LHCN-M2 (cell line): Measurements from ENCODE around the gene ITGAD. TPM values are rescaled to one million over a fixed set of nuclear protein-coding genes. Genes with fewer than 3 reads are reported as not detected.
"Not testable (repeated sequence)": the region's sequence is repeated elsewhere in the genome, so short reads cannot be mapped to it uniquely, and the experiment has no call there.

Source experiments
- DNase-seq: peaks from one replicate; pipeline ENCODE4 v3.0.0-alpha.2; 2012; ENCODE audit warnings: low read depth
- total RNA-seq: library from RNA; depleted of rRNA; stranded (reverse); fragments of >200 nt; gene quantifications from 2 replicates; pipeline ENCODE4 v1.2.3, GENCODE V29; 2014

The ITGAD gene
- total RNA-seq, 1 experiment from 2014 or later: not detected

DNA sequence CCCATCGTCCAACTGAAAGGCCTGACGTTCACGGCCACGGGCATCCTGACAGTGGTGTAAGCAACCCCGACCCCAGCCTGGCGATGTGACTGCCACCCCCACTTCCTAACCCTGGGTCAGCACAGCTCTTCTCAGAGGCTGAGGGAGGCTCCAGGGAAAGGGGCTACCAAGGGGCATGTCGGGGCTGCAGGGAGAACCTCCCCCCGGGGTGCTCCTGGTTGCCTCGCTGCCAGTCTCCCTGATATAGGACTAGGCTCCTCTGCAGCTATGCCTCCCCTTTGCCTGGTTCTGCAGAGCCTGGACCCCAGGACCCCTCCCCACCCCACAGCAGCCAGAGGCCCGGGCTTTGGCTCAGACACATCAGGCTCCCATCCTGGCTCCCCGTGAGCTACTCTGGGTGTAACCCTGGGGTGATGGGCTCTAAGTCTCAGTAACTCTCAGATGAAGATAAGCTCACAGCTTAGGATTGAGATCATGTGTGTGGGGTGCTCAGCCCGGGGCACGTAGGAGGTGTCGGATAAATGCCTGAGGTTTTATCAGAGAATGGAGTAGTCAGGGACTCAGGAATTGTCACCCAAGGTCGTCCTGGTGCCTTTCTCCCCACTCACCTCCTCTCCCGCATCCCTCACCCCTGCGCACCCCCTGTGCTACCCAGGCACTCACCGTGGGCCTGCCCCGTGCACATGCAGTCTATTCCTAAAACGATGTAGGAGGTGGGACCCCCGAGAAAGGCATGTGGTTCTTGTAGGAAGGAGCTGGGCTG lies 10.6 kb downstream of the ITGAD start:
- DNase-seq: no peak

DNA sequence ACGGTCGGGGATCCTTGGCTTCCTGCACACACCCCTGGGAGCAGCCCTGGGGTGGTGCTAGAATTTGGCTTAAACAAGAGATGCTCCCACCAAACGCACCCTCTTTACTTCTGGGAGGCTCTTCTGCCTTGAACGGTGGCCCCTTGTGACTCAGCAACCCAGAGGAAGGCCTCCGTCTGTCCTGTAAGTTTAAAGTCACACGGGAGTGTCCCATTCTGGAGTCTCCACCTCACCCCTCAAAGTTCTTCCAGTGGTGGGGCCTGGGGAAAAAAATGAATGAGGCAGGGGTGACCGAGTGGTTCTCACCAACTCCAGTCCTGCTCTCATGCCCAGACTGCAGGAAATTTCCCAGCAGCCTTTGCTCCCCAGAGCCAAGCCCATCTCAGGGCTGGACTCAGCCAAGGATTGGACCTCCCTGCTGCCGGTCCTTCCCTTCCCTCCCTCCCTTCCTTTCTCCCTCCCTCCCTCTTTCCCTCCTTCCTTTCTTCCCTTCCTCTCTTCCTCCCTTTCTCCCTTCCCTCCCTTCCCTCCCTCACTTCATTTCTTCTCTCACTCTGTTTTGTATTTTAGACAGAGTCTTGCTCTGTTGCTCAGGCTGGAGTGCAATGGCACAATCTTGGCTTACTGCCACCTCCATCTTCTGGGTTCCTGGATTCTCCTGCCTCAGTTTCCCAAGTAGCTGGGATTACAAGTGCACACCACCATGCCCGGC lies 11.4 kb downstream of the ITGAD start:
- peak; percentile 37 for DNase-seq

DNA sequence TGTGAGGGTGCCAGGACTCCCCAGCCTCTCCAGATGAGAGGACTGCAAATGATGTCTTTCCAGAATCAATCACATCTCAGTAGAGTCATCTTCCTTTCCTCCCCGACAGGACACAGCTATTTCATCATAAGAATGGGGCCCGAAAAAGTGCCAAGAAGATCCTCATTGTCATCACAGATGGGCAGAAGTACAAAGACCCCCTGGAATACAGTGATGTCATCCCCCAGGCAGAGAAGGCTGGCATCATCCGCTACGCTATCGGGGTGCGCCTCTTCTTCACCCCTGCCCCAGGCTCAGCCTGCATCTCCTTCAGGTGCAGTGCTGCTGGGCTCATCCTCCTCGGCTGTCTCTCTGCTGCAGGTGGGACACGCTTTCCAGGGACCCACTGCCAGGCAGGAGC lies 14.3 kb downstream of the ITGAD start:
- DNase-seq: no peak

DNA sequence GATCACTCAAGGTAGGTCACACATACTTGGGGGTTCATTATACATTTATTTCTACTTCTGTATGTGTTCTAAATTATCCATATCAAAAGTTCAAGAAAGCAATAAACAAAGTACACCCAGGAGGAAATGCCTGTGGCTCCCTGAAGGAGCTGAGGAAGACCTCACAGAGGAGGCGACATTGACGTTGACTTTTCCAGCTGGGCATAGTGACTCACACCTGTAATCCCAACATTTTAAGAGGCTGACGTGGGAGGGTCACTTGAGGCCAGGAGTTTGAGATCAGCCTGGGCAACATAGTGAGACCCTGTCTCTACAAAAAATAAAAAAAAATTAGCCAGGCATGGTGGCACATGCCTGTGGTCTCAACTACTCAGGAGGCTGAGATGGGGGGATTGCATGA lies 16.3 kb downstream of the ITGAD start:
- DNase-seq: peak; percentile 10

DNA sequence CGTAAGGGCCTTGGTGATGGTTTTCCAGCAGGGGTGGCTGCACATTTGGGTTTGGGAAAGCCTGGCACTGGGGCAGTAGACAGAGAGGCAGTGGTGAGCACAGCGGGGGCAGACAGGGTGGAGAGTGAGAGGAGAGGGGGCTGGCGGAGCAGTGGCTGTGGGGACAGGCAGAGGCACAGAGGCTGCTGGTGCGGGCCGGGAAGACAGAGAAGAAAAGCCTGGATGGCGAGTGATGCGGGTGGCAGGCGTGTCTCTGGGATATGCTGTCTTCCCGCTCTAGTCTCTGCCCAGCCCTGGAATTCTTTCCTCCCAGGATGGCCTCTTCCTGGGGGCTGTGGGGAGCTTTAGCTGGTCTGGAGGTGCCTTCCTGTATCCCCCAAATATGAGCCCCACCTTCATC lies 16.9 kb downstream of the ITGAD start:
- no peak for DNase-seq

DNA sequence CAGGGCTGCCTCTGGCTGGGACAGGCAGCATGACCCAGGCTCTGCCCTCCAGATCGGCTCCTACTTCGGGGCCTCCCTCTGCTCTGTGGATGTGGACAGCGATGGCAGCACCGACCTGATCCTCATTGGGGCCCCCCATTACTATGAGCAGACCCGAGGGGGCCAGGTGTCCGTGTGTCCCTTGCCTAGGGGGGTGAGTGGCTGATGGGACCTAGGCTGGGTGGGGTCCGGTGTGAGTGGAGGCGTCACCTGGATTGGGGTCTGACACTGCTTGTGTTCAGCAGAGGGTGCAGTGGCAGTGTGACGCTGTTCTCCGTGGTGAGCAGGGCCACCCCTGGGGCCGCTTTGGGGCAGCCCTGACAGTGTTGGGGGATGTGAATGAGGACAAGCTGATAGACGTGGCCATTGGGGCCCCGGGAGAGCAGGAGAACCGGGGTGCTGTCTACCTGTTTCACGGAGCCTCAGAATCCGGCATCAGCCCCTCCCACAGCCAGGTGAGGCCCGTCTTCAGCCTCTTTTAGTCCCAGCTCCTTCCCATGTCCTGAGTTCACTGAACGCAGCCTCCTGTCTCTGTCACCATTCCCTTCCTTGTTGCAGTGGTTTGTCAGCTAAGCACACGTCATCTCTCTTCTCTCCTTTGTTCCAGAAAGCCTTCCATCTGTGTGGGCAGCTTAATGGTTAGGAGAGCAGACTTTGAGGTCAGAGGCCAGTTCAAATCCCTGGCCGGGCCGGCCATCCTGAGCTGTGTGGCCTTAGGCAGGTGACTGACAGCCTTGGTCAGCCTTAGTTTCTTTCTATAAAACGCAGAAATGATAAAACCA lies 18.1 kb downstream of the ITGAD start:
- no peak for DNase-seq

DNA sequence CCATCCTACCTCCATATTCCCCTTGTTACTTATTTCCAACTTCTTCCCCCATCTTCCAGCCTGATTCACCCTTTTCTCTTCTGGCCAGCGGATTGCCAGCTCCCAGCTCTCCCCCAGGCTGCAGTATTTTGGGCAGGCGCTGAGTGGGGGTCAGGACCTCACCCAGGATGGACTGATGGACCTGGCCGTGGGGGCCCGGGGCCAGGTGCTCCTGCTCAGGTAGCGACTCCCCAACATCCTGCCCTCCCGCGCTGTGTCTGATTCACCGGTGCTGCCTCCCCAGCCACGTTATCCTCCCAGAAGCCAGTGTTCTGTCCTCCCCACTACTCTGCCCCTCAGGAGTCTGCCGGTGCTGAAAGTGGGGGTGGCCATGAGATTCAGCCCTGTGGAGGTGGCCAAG lies 19.6 kb downstream of the ITGAD start:
- no peak for DNase-seq

DNA sequence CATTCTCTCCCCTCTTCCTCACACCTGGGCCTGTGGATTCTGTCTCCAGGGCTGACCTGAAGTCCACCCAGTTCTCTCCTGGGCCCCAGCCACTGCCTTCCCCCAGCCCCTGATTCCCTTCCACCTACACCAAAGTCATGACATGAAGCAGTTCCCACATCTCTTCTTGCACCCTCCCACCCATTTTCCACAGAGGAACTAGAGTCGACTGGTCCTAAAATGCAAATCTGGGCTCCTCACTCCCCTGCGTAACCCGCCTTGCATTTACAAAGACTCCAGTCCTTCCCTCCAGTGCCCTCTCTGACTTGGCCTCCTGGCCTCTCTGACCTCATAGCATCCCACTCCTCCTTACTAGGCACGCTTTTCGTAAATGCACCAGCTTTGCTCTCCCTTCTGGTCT lies 20.2 kb downstream of the ITGAD start:
- no peak for DNase-seq

DNA sequence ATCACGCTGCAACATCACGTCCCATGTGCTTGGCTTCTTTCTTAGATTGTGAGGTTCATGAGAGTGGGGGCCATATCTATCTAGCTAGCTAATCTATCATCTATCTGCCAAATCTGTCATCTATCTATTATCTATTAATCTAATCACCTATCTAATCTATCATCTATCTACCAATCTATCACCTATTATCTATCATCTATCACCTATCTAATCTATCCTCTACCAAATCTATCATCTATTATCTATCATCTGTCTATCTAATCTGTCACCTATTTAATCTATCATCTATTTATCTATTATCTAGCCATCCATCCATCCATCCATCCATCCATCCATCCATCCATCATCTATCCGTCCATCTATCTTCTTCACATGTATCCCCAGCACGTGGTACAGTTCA lies 20.8 kb downstream of the ITGAD start:
- no peak for DNase-seq

DNA sequence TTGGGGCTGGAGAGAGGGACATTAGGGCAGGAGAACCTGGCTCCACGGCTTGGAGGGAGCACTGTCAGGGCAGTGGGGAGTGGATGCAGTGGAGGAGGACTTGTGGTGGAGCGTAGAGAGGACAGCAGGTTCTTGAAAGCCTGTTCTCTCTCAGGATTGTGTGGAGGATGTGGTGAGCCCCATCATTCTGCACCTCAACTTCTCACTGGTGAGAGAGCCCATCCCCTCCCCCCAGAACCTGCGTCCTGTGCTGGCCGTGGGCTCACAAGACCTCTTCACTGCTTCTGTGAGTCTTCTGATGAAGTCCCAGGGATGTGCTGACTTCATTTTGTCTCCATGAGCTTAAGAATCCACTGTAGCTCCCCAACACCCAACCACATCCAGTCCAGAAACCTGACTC lies 21.6 kb downstream of the ITGAD start:
- no peak for DNase-seq

DNA sequence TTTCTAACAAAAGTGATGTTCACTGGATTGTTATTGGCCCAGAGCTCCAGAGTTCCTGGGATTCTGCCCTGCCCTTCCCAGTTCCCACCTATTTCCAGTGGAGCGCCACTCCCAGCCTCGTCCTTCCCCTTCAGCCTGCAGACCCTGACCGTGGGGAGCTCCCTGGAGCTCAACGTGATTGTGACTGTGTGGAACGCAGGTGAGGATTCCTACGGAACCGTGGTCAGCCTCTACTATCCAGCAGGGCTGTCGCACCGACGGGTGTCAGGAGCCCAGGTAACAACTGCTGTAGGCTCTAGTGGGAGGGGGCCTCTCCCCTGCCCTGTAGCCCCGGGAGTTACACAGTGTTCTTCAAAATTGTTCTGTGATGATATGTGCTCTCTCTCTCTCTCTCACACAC lies 23.2 kb downstream of the ITGAD start:
- DNase-seq: no peak

DNA sequence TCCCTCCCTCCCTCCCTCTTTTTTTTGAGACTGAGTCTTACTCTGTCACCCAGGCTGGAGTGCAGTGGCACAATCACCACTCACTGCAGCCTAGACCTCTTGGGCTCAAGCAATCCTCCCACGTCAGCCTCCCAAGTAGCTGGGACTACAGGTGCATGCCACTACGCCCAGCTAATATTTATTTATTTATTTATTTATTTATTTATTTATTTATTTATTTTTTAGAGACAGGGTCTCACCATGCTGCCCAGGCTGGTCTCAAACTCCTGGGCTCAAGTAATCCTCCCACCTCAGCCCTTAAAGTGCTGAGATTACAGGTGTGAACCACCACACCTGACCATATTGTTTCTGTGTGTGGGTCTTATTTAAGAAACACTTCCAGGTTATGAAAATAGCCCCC lies 23.9 kb downstream of the ITGAD start:
- DNase-seq: not testable (repeated sequence)

DNA sequence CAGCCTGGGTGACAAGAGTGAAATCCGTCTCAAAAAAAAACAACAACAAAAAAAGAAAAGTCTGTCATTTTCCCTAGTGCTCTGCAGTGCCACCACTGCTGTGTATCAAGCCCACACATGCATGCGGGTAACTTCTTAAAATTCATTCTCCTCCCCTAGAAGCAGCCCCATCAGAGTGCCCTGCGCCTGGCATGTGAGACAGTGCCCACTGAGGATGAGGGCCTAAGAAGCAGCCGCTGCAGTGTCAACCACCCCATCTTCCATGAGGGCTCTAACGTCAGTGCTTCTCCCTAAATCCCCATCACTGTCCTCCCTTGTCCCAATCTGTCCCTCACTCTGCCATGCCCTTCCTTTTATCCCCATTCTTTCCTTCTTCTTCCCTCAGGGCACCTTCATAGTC lies 24.8 kb downstream of the ITGAD start:
- DNase-seq: no peak

DNA sequence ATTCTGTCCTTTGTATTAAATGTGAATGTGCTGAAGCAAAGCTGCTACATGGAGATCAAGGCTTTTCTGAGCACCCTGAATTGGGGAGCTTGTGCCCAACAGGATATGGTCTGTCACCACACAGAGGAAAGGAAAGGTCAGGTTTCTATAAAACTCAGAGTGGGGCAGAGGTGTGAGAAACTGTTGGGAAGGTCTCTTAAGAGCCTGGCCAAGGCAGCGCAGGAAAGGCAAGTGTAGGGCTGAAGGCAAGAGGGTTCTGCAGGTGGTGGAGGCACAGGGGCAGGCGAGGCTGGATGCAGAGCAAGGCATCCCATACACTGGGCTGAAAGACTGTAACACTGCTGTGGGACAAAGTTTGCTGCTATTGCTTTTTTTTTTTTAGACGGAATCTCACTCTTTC lies 26.9 kb downstream of the ITGAD start:
- no peak for DNase-seq

DNA sequence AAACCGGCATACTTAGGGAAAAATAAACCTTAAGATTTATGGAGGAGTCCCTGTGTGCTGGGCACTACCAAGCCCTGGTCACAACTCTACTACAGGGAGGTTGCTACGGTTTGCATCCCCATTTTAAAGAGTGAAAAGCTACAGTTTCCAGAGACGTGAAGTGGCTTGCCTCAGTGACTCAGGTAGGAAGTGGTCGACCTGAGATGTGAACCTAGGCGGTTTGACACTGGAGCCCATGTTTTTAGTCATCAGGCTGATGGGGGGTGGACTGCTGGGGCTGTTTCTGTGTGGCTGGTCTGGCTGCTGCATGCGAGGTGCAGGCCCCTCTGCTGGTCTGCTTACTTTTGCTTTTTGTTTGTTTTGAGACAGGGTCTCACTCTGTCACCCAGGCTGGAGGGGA lies 28.5 kb downstream of the ITGAD start:
- DNase-seq: no peak

DNA sequence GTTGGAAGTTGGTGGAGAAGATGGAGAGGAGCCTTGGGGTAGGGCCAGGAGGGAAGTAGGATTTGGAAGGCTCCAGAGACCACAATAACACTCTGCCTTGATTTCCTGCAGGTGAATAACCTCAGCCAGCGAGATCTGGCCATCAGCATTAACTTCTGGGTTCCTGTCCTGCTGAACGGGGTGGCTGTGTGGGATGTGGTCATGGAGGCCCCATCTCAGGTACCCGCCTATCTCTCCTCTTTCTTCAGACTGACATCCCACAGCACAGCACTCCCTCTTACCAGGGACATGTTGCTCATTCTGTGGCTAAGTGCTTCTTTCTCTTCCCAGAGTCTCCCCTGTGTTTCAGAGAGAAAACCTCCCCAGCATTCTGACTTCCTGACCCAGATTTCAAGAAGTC lies 30.1 kb downstream of the ITGAD start:
- DNase-seq: no peak

DNA sequence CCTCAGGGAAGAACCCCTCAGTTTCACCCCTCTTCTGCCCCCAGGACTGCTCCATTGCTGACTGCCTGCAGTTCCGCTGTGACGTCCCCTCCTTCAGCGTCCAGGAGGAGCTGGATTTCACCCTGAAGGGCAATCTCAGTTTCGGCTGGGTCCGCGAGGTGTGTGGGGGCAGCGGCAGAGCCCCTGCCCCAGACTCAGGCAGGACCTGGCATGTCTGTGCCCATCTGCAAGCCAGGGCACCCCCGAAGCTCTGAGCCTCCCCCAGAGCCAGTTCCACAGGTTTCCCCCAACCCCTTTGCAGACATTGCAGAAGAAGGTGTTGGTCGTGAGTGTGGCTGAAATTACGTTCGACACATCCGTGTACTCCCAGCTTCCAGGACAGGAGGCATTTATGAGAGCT lies 30.7 kb downstream of the ITGAD start:
- no peak for DNase-seq

DNA sequence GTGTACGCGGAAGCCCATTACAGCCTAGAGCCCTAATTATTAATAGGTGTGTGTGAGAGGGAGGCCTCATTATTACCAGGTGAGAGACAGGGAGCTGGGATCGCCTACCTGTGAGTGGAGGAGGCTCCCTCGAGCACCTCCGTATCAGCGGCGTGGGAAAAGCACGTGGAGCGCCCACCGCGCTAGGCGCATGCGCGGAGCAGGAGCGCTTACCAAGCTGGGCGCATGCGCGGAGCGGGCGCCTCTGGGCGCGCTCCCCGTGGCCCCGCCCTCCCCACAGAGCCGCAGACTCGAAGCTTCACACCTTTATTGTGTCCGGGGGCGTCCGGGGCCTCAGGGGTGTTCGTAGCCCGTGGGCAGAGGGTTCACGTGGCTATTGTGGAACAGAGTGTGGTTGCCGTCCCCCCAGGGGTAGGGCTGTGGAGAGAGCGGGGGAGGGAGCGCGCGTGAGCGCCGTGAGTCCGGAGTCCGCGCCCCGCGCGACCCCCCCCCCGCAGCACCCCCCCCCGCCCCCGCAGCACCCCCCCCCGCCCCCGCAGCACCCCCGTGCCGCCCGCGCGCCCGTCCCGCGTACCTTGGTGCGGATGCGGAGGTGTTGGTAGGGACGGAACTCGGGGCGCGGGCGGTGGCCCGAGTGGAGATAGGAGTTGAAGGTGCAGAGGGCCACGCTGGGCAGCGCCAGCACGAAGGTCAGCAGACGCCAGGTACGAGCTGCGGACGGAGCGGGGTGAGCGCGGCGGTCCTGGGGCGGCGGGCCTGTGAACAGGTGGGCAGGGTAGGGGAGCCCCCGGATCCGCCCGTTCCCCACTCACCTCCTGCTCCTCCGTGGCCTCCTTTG lies 34.5 kb downstream of the ITGAD start:
- no peak for DNase-seq

DNA sequence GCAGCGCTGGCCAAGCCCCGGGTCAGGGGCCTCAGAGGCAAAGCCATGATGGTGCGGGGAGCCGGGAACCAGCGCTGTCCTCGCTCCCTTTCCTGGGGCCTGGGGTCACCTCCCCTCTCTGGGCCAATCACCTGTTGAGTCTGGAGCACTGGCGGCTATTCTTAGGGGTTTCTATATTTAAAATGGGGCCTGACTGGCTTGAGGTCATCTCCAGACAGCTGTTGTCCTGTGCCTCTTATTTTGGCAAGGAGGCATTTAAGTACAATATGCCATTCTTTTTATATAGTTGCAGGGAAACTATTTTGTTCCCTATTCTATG lies 35.1 kb downstream of the ITGAD start, which contains the start of gene COX6A2:
TSS of gene COX6A2 (minus strand) at position 82 of the 319 bp plus-strand sequence. CDS start at position 47, 35 bp downstream.
- peak; percentile 38 for DNase-seq

DNA sequence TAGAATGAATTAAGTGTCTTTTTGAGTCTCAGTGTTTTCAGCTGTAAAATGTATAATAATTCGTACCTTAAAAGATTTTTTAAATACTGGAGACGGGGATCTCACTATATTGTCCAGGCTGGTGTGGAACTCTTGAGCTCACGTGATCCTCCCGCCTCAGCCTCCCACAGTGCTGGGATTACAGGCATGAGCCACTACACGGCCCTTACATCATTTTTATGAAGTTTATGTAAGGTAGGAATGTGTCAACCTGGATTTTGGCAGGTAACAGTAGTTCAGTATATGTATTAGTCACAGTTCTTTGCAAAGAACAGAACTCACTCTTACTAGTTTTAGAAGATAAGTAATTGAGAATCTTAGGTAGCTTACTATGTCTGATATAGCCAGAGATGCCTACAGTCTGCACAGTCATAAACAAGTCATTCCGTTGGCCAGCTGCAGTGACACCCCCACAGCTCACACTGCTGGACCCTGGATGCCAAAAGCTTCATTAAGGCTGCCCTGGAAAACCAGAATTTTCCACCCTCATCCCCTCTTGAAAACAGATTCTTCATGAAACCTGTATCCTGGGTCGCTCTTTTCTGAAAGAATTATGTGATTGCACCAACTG lies 35.6 kb downstream of the ITGAD start:
- no peak for DNase-seq

DNA sequence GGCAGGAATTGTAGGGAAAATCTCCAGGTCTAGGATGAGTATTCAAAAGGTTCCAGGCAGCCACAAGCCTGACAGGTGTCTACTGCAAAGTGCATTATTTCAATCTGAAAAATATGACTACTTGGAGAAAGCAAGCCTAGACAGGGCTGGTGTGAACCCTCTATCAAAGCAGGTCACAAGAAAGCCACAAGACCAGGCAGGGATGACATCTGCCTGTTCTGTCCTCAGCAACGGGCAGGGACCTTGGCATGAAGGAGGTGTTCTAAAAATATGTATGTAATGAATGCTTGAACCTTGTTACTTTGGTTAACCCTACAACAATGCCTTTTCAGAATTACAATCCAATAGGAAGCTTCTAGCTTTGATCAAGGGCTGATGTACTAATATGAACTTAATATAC lies 36.2 kb downstream of the ITGAD start:
- no peak for DNase-seq
